ENCODE results near the gene GNAO1.

- TF ChIP-seq ZNF561 (tag by site-specific recombination; IDR thresholded peaks at IDR 0.05; ENCODE audit: borderline replicate concordance) (no peak), ZNF354C (tag by site-specific recombination; IDR thresholded peaks at IDR 0.05; ENCODE audit: borderline replicate concordance, low read depth) (no peak), KLF9 (tag by site-specific recombination; IDR thresholded peaks at IDR 0.05; ENCODE audit: low read depth) (no peak), ZNF121 (tag by site-specific recombination; IDR thresholded peaks at IDR 0.05) (no peak), ZNF18 (tag by site-specific recombination; IDR thresholded peaks at IDR 0.05) (no peak), CTCF (tag by site-specific recombination; IDR thresholded peaks at IDR 0.05) (no peak), ATF2 (tag by site-specific recombination; IDR thresholded peaks at IDR 0.05; ENCODE audit: low read depth) (no peak)
These were observed 155.0 kb downstream of the GNAO1 start for GRCh38 chr16:56346131-56346890.

Measured in HEK293 (cell line).